H1 (cell line): Measurements from ENCODE around the gene TMBIM1. TPM values are rescaled to one million over a fixed set of nuclear protein-coding genes. Genes with fewer than 3 reads are reported as not detected.

Experiments used
- CTCF ChIA-PET: fragments of 300-600 bp; sonication (Branson Sonifier 250); formaldehyde crosslinking; loops from one replicate; lab custom pipeline; 2021; ENCODE audit not compliant: partially characterized antibody; lab: Charles Lee
- POLR2A ChIA-PET: fragments of 300-600 bp; sonication (Branson Sonifier 250); formaldehyde crosslinking; loops from one replicate; lab custom pipeline; 2021; ENCODE audit warnings: inconsistent platforms; ENCODE audit not compliant: partially characterized antibody; lab: Charles Lee
- DNase-seq, 2 experiments: peaks; one replicate each; pipeline versions ENCODE4 v3.0.0 to v3.0.0-alpha.2; 2010 to 2022; ENCODE audit warnings: low spot score in 2 of 2, low read depth in 1 of 2, mixed read lengths in 1 of 2
- FAIRE-seq: peaks from 2 replicates; lab custom pipeline; 2011; peaks lifted over from hg19 to GRCh38; lab: Jason Lieb, UNC
- H2AFZ ChIP-seq: 2 replicates; pipeline ENCODE4 v1.8.1; 2012; ENCODE audit warnings: low read length, inconsistent platforms
- H2AK5ac ChIP-seq: 2 replicates; pipeline ENCODE4 v1.6.1; 2013; ENCODE audit warnings: low read depth, low read length
- H2BK120ac ChIP-seq: replicated peaks from 2 replicates; pipeline ENCODE3; 2013; ENCODE audit warnings: low read depth, low read length, inconsistent platforms
- H2BK12ac ChIP-seq: 2 replicates; pipeline ENCODE4 v1.6.1; 2013; ENCODE audit warnings: low read depth, low read length
- H2BK15ac ChIP-seq: 2 replicates; pipeline ENCODE4 v1.6.1; 2013; ENCODE audit warnings: low read length
- H2BK20ac ChIP-seq: 2 replicates; pipeline ENCODE4 v1.6.1; 2013; ENCODE audit warnings: low read length
- H2BK5ac ChIP-seq: 2 replicates; pipeline ENCODE4 v1.6.1; 2013; ENCODE audit warnings: low read depth, low read length
- H3K14ac ChIP-seq: 2 replicates; pipeline ENCODE4 v1.6.1; 2013; ENCODE audit warnings: inconsistent platforms; ENCODE audit not compliant: insufficient read length
- H3K18ac ChIP-seq: 2 replicates; pipeline ENCODE4 v1.6.1; 2013; ENCODE audit warnings: low read length; ENCODE audit errors: extremely low read depth
- H3K23ac ChIP-seq: 2 replicates; pipeline ENCODE4 v1.6.1; 2013; ENCODE audit warnings: inconsistent platforms; ENCODE audit not compliant: insufficient read length
- H3K23me2 ChIP-seq: 2 replicates; pipeline ENCODE4 v1.6.1; 2013; ENCODE audit warnings: low read depth, low read length
- H3K27ac ChIP-seq: 2 replicates; pipeline ENCODE4 v1.6.1; 2011; ENCODE audit warnings: low read depth, low read length, inconsistent platforms
- H3K27me3 ChIP-seq, 4 experiments: replicated peaks in 1 of 4; 1 replicate in 1 of 4; 2 replicates in 3 of 4; pipeline versions ENCODE4 v1.6.1 to v1.8.1; 2011 to 2013; ENCODE audit warnings: low read length in 3 of 4, mild to moderate bottlenecking in 3 of 4, inconsistent platforms in 2 of 4, mixed read lengths in 2 of 4, moderate library complexity in 1 of 4; ENCODE audit not compliant: control insufficient read depth in 3 of 4, insufficient read depth in 3 of 4; ENCODE audit errors: extremely low read depth in 1 of 4
- H3K36me3 ChIP-seq, 4 experiments: 2 replicates each; pipeline versions ENCODE4 v1.6.1 to v1.8.1; 2011 to 2013; ENCODE audit warnings: mild to moderate bottlenecking in 4 of 4, low read length in 3 of 4, moderate library complexity in 2 of 4, control low read depth in 1 of 4, inconsistent platforms in 1 of 4; ENCODE audit not compliant: insufficient read depth in 4 of 4, control insufficient read depth in 2 of 4
- H3K4ac ChIP-seq: replicated peaks from 2 replicates; pipeline ENCODE3; 2013; ENCODE audit warnings: low read length, low read depth, mixed read lengths, inconsistent platforms; ENCODE audit not compliant: insufficient read length
- H3K4me1 ChIP-seq, 4 experiments: replicated peaks in 1 of 4; 1 replicate in 1 of 4; 2 replicates in 3 of 4; pipeline versions ENCODE4 v1.6.1 to v1.8.1; 2011 to 2013; ENCODE audit warnings: low read length in 3 of 4, inconsistent platforms in 2 of 4, mixed read lengths in 1 of 4; ENCODE audit not compliant: insufficient read depth in 4 of 4, control insufficient read depth in 3 of 4
- H3K4me2 ChIP-seq, 2 experiments: 2 replicates each; pipeline versions ENCODE4 v1.6.1 to v1.8.1; 2011 to 2013; ENCODE audit warnings: low read depth in 2 of 2, low read length in 2 of 2, control low read depth in 1 of 2, inconsistent platforms in 1 of 2, mild to moderate bottlenecking in 1 of 2; ENCODE audit not compliant: insufficient read depth in 1 of 2
- H3K4me3 ChIP-seq, 4 experiments: fragments of 200-600, 300-600 bp in 1 of 4; sonication (generic), shearing (Covaris generic), sonication (Bioruptor Twin) in 1 of 4; 2 replicates each; pipeline versions ENCODE4 v1.5.1 to v1.8.1; 2011 to 2016; ENCODE audit warnings: low read length in 4 of 4, low read depth in 3 of 4, control low read depth in 2 of 4, inconsistent platforms in 2 of 4, mild to moderate bottlenecking in 2 of 4, mixed read lengths in 1 of 4, moderate library complexity in 1 of 4; ENCODE audit not compliant: insufficient read depth in 2 of 4; ENCODE audit errors: extremely low read depth in 1 of 4
- H3K56ac ChIP-seq: replicated peaks from 2 replicates; pipeline ENCODE3; 2013; ENCODE audit warnings: low read depth, mild to moderate bottlenecking, mixed read lengths, low read length, inconsistent platforms; ENCODE audit not compliant: insufficient read length
- H3K79me1 ChIP-seq: 2 replicates; pipeline ENCODE4 v1.6.1; 2013; ENCODE audit warnings: low read depth, low read length, control low read depth
- H3K79me2 ChIP-seq, 2 experiments: 2 replicates each; pipeline versions ENCODE4 v1.6.1 to v1.8.1; 2012 to 2013; ENCODE audit warnings: low read length in 2 of 2, mild to moderate bottlenecking in 2 of 2, inconsistent platforms in 1 of 2; ENCODE audit not compliant: insufficient read depth in 2 of 2, control insufficient read depth in 1 of 2
- H3K9ac ChIP-seq, 4 experiments: replicated peaks in 1 of 4; 1 replicate in 1 of 4; 2 replicates in 3 of 4; pipeline versions ENCODE4 v1.6.1 to v1.8.1; 2011 to 2013; ENCODE audit warnings: low read depth in 3 of 4, low read length in 3 of 4, control low read depth in 2 of 4, mild to moderate bottlenecking in 2 of 4, moderate library complexity in 2 of 4, inconsistent platforms in 1 of 4; ENCODE audit errors: extremely low read depth in 1 of 4
- H3K9me3 ChIP-seq, 2 experiments: 2 replicates each; pipeline versions ENCODE4 v1.6.1 to v1.8.1; 2012 to 2013; ENCODE audit warnings: mild to moderate bottlenecking in 2 of 2, moderate library complexity in 2 of 2, control low read depth in 1 of 2, inconsistent platforms in 1 of 2, low read depth in 1 of 2, low read length in 1 of 2, mixed read lengths in 1 of 2; ENCODE audit not compliant: insufficient read depth in 2 of 2
- H4K20me1 ChIP-seq, 2 experiments: replicated peaks in 1 of 2; 2 replicates each; pipeline versions ENCODE3 to v1.8.1; 2011 to 2013; ENCODE audit warnings: inconsistent platforms in 2 of 2, low read length in 2 of 2, mild to moderate bottlenecking in 1 of 2; ENCODE audit not compliant: insufficient read depth in 2 of 2, control insufficient read depth in 1 of 2
- H4K5ac ChIP-seq: 2 replicates; pipeline ENCODE4 v1.6.1; 2013; ENCODE audit warnings: low read length, low read depth, mixed read lengths, inconsistent platforms; ENCODE audit not compliant: insufficient read length
- H4K8ac ChIP-seq: 2 replicates; pipeline ENCODE4 v1.8.0; 2013; ENCODE audit warnings: mild to moderate bottlenecking, moderate library complexity, low read length, inconsistent platforms; ENCODE audit not compliant: insufficient read depth; ENCODE audit errors: extremely low read depth
- H4K91ac ChIP-seq: replicated peaks from 2 replicates; pipeline ENCODE3; 2013; ENCODE audit warnings: low read length, mixed read lengths, inconsistent platforms; ENCODE audit not compliant: insufficient read length
- CTCF ChIP-seq, 3 experiments: IDR thresholded peaks; 1 replicate in 2 of 3; 2 replicates in 1 of 3; pipeline versions ENCODE4 v1.5.1 to v1.6.1; 2011; ENCODE audit warnings: low read length in 3 of 3, mild to moderate bottlenecking in 3 of 3, inconsistent platforms in 2 of 3, low read depth in 1 of 3, moderate library complexity in 1 of 3; ENCODE audit not compliant: insufficient read depth in 1 of 3; ENCODE audit errors: control extremely low read depth in 1 of 3
- EGR1 ChIP-seq: IDR thresholded peaks from 2 replicates; pipeline ENCODE4 v1.6.1; 2011; ENCODE audit warnings: low read depth, low read length, borderline replicate concordance
- GABPA ChIP-seq: IDR thresholded peaks from 2 replicates; pipeline ENCODE4 v1.6.1; 2011; ENCODE audit warnings: mild to moderate bottlenecking, low read length, moderate library complexity, borderline replicate concordance; ENCODE audit not compliant: insufficient read depth
- JUND ChIP-seq: IDR thresholded peaks from 2 replicates; pipeline ENCODE4 v1.6.1; 2011; ENCODE audit warnings: mild to moderate bottlenecking, improper control_type of control experiment, low read length
- SP2 ChIP-seq: IDR thresholded peaks from 2 replicates; pipeline ENCODE4 v1.6.1; 2012; ENCODE audit warnings: mild to moderate bottlenecking, low read length, inconsistent platforms
- SRF ChIP-seq: IDR thresholded peaks from 2 replicates; pipeline ENCODE4 v1.6.1; 2011; ENCODE audit warnings: mild to moderate bottlenecking, low read depth, low read length, moderate library complexity
- WGBS, 2 experiments: shearing (Covaris generic) in 1 of 2; methylation state at CpG; one replicate each; pipeline versions ENCODE4 v1.1.6 to v1.1.7; 2013 to 2015; ENCODE audit warnings: low lambda C conversion rate in 2 of 2, mixed read lengths in 2 of 2, inconsistent platforms in 1 of 2, low coverage in 1 of 2, missing lambda C conversion rate in 1 of 2; ENCODE audit not compliant: insufficient replicate concordance in 2 of 2, insufficient coverage in 1 of 2, insufficient read length in 1 of 2; ENCODE audit errors: extremely low coverage in 1 of 2, missing lambda C conversion rate in 1 of 2; 5-methylcytosine and 5-hydroxymethylcytosine counted together
- polyA plus RNA-seq, 7 experiments: library from polyadenylated mRNA; depleted of rRNA in 3 of 7; stranded (reverse) in 5 of 7; unstranded in 2 of 7; fragments of >200 nt in 5 of 7; fragments of 200-250 nt in 2 of 7; gene quantifications; 1 replicate in 5 of 7; 2 replicates in 1 of 7; 4 replicates in 1 of 7; pipeline versions ENCODE4 v1.2.1 to v1.2.3, GENCODE V29; 2011 to 2013; ENCODE audit warnings: missing spikeins in 2 of 7, mixed read lengths in 2 of 7
- total RNA-seq: library from RNA; stranded (reverse); fragmentation: NEBNext Ultra II Directional; extraction: Animal tissue kit (Norgen Biotek cat#: 25700); gene quantifications from 2 replicates; pipeline ENCODE4 v1.2.1, GENCODE V29; 2021

TMBIM1 gene
- total and polyA plus RNA-seq, 2 of the 8 experiments (the other 6 are each of a cell fraction or from before 2014, with no cell fraction given): 22.1 to 36.8 TPM

- ChIA-PET CTCF (interaction anchor here (0.7 to 8.2 kb wide), 15 partner anchors 9 to 373 kb away, joined by 3 to 131 read pairs (median 6); partner anchors contain the start of genes CATIP, GPBAR1 and TMBIM1), POLR2A (interaction anchor here (1.3 to 2.6 kb wide), 4 partner anchors 12 to 17 kb away, joined by 3 to 22 read pairs (median 4); partner anchors contain the start of gene GPBAR1)
- Histone ChIP-seq H2BK5ac (no peak overlapping the region), H3K79me1 (peaks cover 5% of the 10 kb centered on the region; the same call in 1 of the 2 replicates), H2AK5ac (no peak overlapping the region), H3K27me3 (no peaks in the 10 kb centered on the region), H3K56ac (no peak overlapping the region), H3K79me2 (peaks cover 0 to 3% of the 10 kb centered on the region in 2 experiments; a peak in 1 of 4 replicates), H3K9ac (no peak overlapping the region), H3K23ac (no peak overlapping the region), H2BK12ac (no peak overlapping the region), H2BK15ac (no peak overlapping the region), H2BK120ac (no peak overlapping the region), H3K14ac (no peak overlapping the region), H3K9me3 (no peaks in the 10 kb centered on the region), H3K27ac (no peak overlapping the region), H4K91ac (no peak overlapping the region), H3K18ac (no peak overlapping the region), H3K36me3 (peaks cover 0 to 41% (median 9%) of the 10 kb centered on the region in 4 experiments; a peak in 6 of 8 replicates), H4K5ac (no peak overlapping the region), H3K4me2 (no peak overlapping the region), H3K4me3 (no peak overlapping the region), H3K4ac (no peak overlapping the region), H3K23me2 (peaks cover 6% of the 10 kb centered on the region; the same call in 1 of the 2 replicates), H2AFZ (no peak overlapping the region), H3K4me1 (peaks cover 0 to 4% (median 2%) of the 10 kb centered on the region in 4 experiments; a peak in 4 of 7 replicates), H4K8ac (no peak overlapping the region), H2BK20ac (no peak overlapping the region), H4K20me1 (peaks cover 0 to 12% of the 10 kb centered on the region in 2 experiments)
- 93% methylated on average over 4 of the region's 4 CpGs; no CpG with 5 or more reads in 1 of the 2 experiments for WGBS, 2 experiments
- no peak for TF ChIP-seq JUND
- no peak for TF ChIP-seq SRF
- no peak for TF ChIP-seq EGR1
- TF ChIP-seq CTCF (IDR thresholded peaks at IDR 0.05; ENCODE audit: control extremely low read depth in 1 of 3, insufficient read depth in 1 of 3, low read depth in 1 of 3, low read length in 3 of 3): no peak
- no peak for TF ChIP-seq GABPA
- no peak for TF ChIP-seq SP2
- FAIRE-seq (no peak), DNase-seq (no peak)
These were observed 17.7 kb downstream of the TMBIM1 start for GRCh38 chr2:218274586-218274985.
